Measurements from ENCODE around the gene PHF20. TPM values are rescaled to one million over a fixed set of nuclear protein-coding genes. Genes with fewer than 3 reads are reported as not detected.
"Not testable (repeated sequence)": the region's sequence is repeated elsewhere in the genome, so short reads cannot be mapped to it uniquely, and the experiment has no call there.

The PHF20 gene
- total RNA-seq, 1 donor from 2014 or later: 101 TPM

GRCh38 chr20:35947489-35947888 is 175.7 kb downstream of the PHF20 start:
- Mint-ChIP-seq H3K36me3 (ENCODE audit: low read depth, unreplicated experiment) (peaks cover 27% of the 10 kb centered on the region), H3K9me3 (ENCODE audit: unreplicated experiment) (no peaks in the 10 kb centered on the region), H3K27me3 (ENCODE audit: unreplicated experiment) (peaks cover 5% of the 10 kb centered on the region), H3K4me1 (ENCODE audit: unreplicated experiment) (peaks cover 3% of the 10 kb centered on the region), H3K27ac (ENCODE audit: unreplicated experiment) (no peak overlapping the region), H3K4me3 (ENCODE audit: unreplicated experiment) (peak overlapping the region; percentile 74)
- peak; percentile 24 for TF ChIP-seq CTCF (IDR thresholded peaks at IDR 0.05; ENCODE audit: unreplicated experiment)
- DNase-seq (ENCODE audit: low spot score): peak; percentile 28

DNA sequence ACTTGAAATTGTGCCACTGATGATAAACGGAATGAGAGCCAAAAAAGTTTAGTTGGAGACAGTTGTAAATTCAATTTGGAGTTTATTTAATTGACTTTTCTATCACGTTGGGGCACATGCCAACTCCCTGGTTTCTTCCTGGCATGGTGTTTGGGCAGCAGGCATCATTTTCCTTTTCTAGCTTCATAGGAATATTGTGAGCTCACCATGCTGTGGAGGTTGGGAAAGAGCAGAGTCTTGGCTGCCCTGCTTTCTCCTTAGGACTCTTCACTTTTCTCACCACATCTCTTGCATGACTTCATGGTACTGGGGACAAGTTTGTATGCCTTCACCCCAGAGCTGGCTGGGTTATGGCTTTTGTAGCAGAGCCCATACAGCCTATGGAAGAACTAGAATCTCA is 176.1 kb downstream of the PHF20 start:
- Mint-ChIP-seq H3K9me3 (ENCODE audit: unreplicated experiment) (no peaks in the 10 kb centered on the region), H3K27ac (ENCODE audit: unreplicated experiment) (no peak overlapping the region), H3K27me3 (ENCODE audit: unreplicated experiment) (peaks cover 5% of the 10 kb centered on the region), H3K36me3 (ENCODE audit: low read depth, unreplicated experiment) (peaks cover 31% of the 10 kb centered on the region), H3K4me3 (ENCODE audit: unreplicated experiment) (peak overlapping the region; percentile 74), H3K4me1 (ENCODE audit: unreplicated experiment) (peaks cover 7% of the 10 kb centered on the region)
- no peak for DNase-seq (ENCODE audit: low spot score)
- no peak for TF ChIP-seq CTCF (IDR thresholded peaks at IDR 0.05; ENCODE audit: unreplicated experiment)

DNA sequence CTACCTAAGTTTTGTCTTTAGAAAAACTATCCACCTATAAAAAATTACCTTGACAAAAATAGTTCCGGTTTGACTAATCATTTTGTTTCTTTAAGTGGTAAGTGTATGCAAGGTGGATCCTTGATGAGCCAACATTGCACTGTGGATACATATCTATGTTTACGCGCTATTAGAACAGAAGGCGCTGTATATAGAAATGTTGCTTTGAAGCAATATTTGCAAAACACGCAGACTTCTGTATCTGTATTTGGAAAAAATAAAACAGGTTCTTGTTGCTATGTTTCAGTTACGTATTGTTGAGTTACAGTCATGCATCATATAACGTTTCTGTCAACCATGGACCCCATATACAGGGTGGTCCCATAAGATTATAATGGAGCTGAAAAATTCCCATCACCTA is 178.3 kb downstream of the PHF20 start:
- TF ChIP-seq CTCF (IDR thresholded peaks at IDR 0.05; ENCODE audit: unreplicated experiment): no peak
- peaks cover 20% of the 10 kb centered on the region for H3K36me3 Mint-ChIP-seq (ENCODE audit: low read depth, unreplicated experiment)
- H3K27ac Mint-ChIP-seq (ENCODE audit: unreplicated experiment): no peak overlapping the region

DNA sequence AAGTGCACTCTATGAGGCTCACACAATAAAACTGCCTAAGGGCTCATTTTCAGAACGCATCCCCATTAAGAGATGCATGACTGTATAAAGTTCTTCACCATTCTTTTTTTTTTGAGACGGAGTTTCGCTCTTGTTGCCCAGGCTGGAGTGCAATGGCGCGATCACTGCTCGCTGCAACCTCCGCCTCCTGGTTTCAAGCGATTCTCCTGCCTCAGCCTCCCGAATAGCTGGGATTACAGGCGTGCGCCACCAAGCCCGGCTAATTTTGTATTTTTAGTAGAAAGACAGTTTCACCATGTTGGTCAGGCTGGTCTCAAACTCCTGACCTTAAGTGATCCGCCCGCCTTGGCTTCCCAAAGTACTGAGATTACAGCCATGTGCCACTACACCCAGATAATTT is 180.3 kb downstream of the PHF20 start:
- H3K36me3 Mint-ChIP-seq (ENCODE audit: low read depth, unreplicated experiment): peaks cover 17% of the 10 kb centered on the region
- not testable (repeated sequence) for H3K4me1 Mint-ChIP-seq (ENCODE audit: unreplicated experiment); H3K27me3 Mint-ChIP-seq (ENCODE audit: unreplicated experiment); H3K27ac Mint-ChIP-seq (ENCODE audit: unreplicated experiment); H3K9me3 Mint-ChIP-seq (ENCODE audit: unreplicated experiment); DNase-seq (ENCODE audit: low spot score)
- peak overlapping the region; percentile 97 for H3K4me3 Mint-ChIP-seq (ENCODE audit: unreplicated experiment)

More for the DNA sequence above, 178.3 kb downstream of the PHF20 start:
- DNase-seq (ENCODE audit: low spot score): no peak
- peaks cover 10% of the 10 kb centered on the region for H3K4me1 Mint-ChIP-seq (ENCODE audit: unreplicated experiment)
- H3K27me3 Mint-ChIP-seq (ENCODE audit: unreplicated experiment): peaks cover 9% of the 10 kb centered on the region
- no peak overlapping the region for H3K4me3 Mint-ChIP-seq (ENCODE audit: unreplicated experiment)
- H3K9me3 Mint-ChIP-seq (ENCODE audit: unreplicated experiment): no peaks in the 10 kb centered on the region

GRCh38 chr20:35952480-35953386 is 180.9 kb downstream of the PHF20 start:
- peak overlapping the region; percentile 96 for H3K27ac Mint-ChIP-seq (ENCODE audit: unreplicated experiment)
- H3K27me3 Mint-ChIP-seq (ENCODE audit: unreplicated experiment): peaks cover 5% of the 10 kb centered on the region
- DNase-seq (ENCODE audit: low spot score): no peak
- no peaks in the 10 kb centered on the region for H3K9me3 Mint-ChIP-seq (ENCODE audit: unreplicated experiment)
- peak overlapping the region; percentile 97 for H3K4me3 Mint-ChIP-seq (ENCODE audit: unreplicated experiment)
- H3K36me3 Mint-ChIP-seq (ENCODE audit: low read depth, unreplicated experiment): peaks cover 10% of the 10 kb centered on the region
- no peak for TF ChIP-seq CTCF (IDR thresholded peaks at IDR 0.05; ENCODE audit: unreplicated experiment)
- peaks cover 10% of the 10 kb centered on the region for H3K4me1 Mint-ChIP-seq (ENCODE audit: unreplicated experiment)
